Measurements from ENCODE around the gene DOCK1.

DOCK1 gene

GRCh38 chr10:127331696-127332095, 426.5 kb downstream of the DOCK1 start:
- no peak for DNase-seq

GRCh38 chr10:127332631-127333030, 427.4 kb downstream of the DOCK1 start:
- DNase-seq, result no peak

- DNase-seq, result peak; percentile 67
Measured at GRCh38 chr10:127337801-127338200, 432.6 kb downstream of the DOCK1 start.

DNA sequence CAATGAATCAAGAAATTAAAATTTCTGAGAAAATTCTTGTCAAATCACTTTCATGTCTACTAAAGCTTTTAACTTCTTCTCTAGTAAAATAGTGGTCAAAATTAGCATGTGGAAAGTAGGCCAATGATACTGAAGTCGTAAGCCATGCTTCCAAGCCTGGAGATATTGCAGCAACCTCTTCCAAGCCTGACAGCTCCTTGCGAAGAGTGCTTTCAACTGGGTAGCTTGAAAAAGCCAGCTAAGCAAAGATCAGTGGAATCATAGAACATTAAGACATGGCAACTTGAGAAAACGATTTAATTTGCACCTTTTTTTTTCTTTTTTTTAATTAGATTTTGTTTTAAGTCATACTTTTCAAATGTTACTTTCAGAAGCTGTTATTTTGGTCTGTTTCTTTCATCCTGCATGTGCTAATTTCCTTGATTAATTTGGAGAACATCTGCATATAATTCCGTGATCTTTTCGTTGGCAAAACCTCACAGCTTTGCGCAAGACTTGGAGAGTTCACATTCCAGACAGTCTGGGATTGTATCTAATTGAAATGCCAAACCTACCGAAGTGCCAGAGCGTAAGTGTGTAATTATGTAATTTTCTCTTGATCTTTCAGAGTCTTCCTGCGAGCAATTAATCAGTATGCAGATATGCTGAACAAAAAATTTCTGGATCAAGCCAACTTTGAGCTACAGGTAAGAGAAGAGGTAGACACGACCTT, 433.3 kb downstream of the DOCK1 start:
- no peak for DNase-seq

GRCh38 chr10:127343821-127344220, 438.6 kb downstream of the DOCK1 start:
- DNase-seq, result no peak

GRCh38 chr10:127344346-127344745, 439.1 kb downstream of the DOCK1 start:
- DNase-seq, result no peak

DNA sequence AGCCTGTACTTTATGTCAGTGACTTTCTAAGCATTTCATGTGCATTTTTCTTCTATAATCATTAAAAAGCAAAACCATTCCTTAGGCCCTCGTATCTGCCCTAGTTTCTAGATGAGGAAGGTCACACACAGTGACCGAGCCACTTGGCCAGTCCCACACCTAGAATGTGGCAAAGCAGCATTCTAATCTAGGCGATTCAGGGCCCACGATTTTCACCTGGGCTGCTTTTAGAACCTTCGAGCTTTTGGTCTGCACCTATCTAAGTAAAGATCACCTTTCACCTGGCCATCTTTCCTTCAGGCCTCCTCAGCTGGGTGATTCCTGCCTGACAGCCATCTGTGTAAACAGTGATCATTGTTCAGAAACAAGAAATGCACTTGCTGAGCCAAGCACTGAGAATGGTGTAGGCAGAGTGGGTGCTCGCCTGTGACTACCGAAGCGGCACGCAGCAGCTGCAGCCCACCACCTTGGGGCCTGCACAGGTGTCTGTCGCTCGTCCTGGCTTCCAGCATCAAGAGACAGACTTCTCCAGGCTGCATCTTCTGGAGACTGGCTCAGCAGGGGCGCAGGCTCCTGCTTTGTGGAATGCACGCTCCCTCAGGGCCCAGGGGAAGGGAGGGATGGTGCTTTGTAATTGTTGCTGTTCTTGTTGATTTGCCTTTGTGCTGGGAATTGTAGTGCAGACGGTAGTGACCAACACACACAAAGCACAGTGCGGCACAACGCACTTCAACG, 440.2 kb downstream of the DOCK1 start:
- peak; percentile 62 for DNase-seq

DNA sequence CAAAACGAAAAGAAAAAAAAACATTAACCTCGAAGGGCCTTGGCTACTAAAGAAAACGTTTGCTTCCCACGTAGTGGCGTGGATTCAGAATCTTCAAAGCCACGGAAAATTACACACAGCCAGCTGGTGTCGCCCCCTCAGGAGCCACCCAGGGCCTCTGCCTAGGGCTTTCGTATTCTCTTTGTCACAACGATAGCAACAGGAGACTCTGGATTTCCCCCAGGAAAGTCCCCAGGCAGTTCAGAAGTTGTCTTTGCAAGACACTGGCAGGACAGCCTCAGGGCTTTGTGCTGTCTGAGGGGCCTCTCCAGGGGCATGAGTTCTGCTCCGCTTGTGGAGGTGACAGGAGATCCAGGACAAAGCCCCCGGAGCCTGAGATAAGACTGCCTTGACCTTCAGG, 441.4 kb downstream of the DOCK1 start:
- no peak for DNase-seq

DNA sequence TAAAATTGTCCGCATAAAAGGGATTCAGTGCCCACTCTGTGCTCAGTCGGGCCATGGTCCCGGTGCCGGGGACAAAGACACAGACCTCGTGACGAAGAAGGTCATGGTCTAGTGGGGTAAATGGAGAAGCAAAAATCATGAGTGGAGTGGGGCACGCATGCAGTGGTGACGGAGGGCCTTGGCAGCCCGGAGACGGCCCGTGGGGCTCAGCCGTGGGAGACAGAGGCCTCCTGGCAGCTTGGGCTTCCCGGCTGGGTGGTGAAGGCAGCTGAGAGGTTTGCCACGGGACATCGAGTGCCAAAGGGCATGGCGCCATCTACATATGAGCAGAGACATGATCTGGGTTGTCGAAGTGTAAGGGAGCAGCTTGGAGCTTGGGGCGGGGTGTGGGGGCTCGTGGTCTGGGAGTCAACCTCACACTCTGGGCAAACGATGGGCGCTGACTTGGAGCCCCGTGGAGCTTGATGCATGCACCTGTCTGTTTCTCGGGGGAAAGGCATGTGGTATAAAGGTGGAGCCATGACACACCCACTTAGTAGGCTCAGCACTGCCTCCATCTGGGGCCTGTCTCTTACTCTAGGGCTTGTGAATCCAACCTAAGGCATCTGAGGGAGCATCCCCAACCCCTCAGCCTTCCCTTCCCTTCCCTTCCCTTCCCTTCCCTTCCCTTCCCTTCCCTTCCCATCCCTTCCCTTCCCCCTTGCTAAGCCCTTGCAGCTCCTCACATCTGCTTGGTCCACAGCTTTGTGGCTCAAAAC, 442.2 kb downstream of the DOCK1 start:
- DNase-seq, result no peak

GRCh38 chr10:127349737-127350136, 444.5 kb downstream of the DOCK1 start:
- no peak for DNase-seq

DNA sequence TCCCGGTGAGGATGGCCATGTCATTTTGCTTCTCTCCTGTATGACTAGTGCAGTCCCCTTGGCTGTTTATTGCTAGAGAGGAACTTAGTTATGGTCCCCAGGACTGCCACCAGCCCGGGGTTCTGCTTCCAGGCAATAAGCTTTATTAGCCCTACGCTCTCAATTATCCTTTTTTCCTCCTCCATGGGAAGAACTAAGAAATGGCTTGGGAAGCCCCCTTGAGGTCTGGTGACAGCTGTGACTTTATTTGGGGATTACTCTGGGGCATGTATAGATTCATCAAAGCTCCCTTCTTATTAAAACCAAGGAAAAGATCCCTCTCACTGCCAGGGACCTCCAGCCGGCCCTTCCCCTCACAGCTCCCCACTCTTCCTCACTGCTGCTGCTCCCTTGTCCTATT, 446.3 kb downstream of the DOCK1 start:
- DNase-seq, result no peak

DNA sequence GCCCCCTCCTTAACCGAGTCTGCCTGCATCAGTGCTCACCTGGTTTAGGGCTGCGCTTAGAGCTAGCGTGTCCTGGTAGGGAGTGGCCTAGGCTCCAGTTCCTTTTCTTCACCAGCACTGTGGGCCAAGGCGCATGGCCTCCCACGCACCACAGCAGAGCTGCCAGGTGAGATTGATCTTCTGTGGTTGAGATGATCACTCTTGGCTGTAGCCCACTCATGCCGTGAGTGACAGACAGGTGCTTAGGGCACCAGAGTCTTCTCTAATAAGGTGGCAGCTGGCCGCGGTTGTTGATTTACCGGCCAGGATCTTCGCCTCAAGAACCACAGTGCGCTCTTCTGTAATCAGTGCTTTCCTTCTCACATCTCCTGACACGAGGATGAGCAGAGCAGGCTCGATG, 448.3 kb downstream of the DOCK1 start:
- peak; percentile 47 for DNase-seq

DNA sequence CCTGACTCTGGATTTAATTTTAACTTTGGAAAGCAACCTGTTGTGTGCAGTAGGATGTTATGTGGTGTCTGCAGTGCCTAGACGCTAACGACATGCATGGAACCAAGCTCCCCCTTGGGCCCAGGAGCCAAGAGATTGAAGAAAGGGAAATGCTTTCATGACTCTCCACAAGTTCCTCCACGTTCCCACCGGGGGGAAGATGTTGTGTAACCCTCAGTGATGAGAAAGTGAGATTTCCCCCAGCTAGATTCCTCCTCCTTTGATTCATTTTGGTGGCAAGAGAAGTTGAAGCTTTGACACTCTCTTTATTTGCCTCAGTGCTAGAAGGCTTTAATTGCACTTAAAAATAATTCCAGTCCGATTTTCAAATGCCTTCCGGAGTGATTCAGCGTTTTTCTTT, 449.0 kb downstream of the DOCK1 start:
- DNase-seq, result no peak

GRCh38 chr10:127354992-127355391, 449.8 kb downstream of the DOCK1 start:
- DNase-seq, result no peak

DNA sequence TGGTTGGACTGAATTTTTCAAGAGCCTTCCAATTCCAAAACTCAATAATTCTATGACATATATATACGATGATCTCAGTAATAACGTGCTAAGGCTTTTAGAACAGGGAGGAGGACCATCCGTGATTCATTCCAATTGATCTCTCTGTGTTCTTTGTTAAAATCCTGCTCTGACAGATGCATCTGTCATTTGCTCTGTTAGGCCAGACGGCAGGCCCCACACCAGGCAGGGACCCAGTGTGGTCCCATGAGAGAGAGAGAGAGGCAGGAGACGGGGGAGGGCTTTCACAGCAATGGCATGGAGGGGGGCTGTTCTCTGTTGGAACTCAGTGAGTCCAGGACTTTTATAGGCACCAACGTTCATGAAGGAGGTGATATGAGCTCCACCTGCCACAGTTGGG, 451.1 kb downstream of the DOCK1 start:
- DNase-seq, result peak; percentile 60

DNA sequence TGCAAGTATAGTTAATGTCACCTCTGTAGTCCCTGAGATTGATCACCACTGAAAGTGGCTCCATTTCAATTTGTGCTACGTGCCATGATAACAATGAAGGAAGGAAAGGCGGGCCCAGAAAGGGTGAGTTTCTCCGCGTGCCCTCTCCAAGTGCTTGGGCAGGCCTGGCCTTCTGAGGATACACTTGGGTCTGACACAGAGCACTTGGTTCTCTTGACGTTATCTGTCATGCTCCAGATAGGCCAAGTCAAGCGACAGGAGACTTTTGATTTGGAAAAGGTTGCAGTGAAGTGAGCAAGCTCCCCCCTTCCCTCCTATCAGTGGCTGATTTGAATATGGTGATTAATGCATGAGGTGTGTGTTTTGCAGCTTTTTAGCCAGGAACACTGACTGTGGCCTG, 452.0 kb downstream of the DOCK1 start:
- DNase-seq, result no peak

- DNase-seq, result peak; percentile 62
Measured at GRCh38 chr10:127358337-127358736, 453.1 kb downstream of the DOCK1 start.

DNA sequence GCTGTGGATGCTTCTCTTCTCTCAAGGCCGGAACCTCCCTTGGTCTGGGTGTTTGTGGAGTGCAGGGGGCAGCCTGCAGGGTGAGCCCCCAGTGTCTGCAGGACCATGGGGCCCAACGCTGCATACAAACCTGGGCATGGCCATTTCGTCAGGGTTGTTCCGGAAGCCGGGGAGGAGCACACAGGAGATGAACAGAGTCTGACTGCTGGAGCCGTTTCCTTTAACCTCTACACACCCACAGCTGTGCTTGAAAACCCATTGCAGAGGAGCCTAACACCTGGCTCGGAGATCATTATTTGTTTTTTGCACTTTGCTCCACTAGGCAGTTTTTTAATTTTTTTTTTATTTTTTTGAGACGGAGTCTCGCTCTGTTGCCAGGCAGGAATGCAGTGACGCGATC, 458.8 kb downstream of the DOCK1 start:
- no peak for DNase-seq

DNA sequence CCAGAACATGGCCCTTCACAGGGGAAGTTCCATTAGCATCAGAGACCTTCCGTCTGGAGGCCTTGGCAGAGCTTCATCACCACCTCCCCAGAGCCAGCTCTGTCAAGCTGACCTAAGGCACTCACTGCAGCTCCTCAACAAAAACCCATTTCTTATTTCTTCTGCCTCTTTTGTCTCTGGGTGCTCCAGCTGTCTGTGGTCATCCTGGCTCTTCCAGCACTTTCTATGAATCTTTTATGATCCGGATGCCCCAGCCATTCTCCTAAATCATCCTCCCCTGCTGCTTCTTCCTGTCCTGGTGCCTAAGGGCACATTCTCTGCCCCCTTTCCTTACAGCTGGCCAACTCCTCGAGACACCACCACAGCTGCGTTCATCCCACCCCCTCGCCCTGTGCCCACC, 462.9 kb downstream of the DOCK1 start:
- no peak for DNase-seq

GRCh38 chr10:127368929-127369328, 463.7 kb downstream of the DOCK1 start:
- DNase-seq, result no peak

DNA sequence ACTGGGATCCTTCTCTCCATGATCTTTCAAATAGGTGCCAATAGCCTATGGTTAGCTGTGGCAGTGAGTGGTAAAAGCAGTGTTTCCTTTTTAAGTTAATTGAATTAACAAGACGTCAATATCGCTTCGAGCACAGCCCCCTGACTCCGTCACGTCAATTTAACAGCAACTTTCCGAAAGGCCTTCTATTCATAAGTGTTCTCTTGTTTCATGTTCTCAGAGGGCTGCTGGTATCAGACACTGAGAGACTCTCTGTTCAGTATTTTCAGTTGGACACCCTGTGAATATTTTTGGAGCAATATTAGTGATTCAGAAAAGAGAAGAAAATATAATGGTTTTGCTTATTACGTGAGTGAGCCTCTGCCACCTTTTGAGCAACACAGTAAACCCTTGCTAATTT, 465.4 kb downstream of the DOCK1 start:
- no peak for DNase-seq

GRCh38 chr10:127372361-127372760, 467.1 kb downstream of the DOCK1 start:
- DNase-seq, result no peak

DNA sequence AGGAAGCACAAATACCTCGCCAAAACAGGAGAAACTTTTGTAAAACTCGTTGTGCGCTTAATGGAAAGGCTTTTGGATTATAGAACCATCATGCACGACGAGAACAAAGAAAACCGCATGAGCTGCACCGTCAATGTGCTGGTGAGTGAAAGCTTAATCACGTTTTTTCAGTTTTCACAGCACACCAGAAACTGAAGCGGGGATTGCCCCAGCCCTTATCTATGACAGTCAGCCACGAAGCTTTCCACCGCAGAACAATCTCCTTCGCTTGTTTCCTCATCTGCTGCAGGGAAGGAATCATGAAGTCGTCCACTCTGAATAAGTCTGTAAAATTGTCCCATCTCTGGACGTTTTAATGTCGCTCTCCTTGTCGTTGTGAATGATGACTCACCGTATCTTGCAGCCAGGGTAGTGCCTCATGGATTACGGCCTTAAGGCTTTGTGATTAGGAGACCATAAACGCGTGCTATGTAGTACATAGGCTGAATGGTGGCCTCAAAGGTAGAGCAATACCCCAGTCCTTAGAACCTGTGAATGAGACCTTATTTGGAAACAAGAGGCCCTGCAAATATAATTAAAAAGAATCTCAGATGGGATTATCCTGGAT, 468.9 kb downstream of the DOCK1 start:
- no peak for DNase-seq

- peak; percentile 76 for DNase-seq
Measured at GRCh38 chr10:127374901-127375300, 469.7 kb downstream of the DOCK1 start.

Data from NCI-H2171 treated with DMSO at 0.1 percent for 48 hours (cell line).